IMR-90 (cell line): ENCODE data around the gene PIR. TPM values are rescaled to one million over a fixed set of nuclear protein-coding genes. Genes with fewer than 3 reads are reported as not detected.

Experiments used
- ATAC-seq: fragments of 200-7000 bp; cut with Tn5 transposase; 2 replicates; pipeline ENCODE4 v1.9.1; 2020; ENCODE audit warnings: low read depth, mild to moderate bottlenecking, moderate library complexity
- BruUV-seq: library from RNA; stranded (reverse); fragments of 400-500 nt; replicated peaks from 2 replicates; lab custom pipeline; 2021; lab: Mats Ljungman, UMichigan
- CTCF ChIA-PET: fragments of 300-600 bp; formaldehyde crosslinking; extraction: SDS; loops from one replicate; lab custom pipeline; 2021; ENCODE audit warnings: antibody characterized with exemption; lab: Yijun Ruan, JAX
- POLR2A ChIA-PET: fragments of 300-600 bp; sonication (Branson Sonifier 250); formaldehyde crosslinking; loops from one replicate; lab custom pipeline; 2022; ENCODE audit warnings: antibody characterized with exemption; ENCODE audit not compliant: unreplicated experiment; lab: Charles Lee
- DNase-seq: peaks from one replicate; pipeline ENCODE4 v3.0.0; 2013
- H2AFZ ChIP-seq: replicated peaks from 2 replicates; pipeline ENCODE3; 2013; ENCODE audit warnings: low read length, mild to moderate bottlenecking; ENCODE audit not compliant: poor library complexity
- H2AK5ac ChIP-seq: 2 replicates; pipeline ENCODE4 v1.6.1; 2013; ENCODE audit warnings: low read depth, low read length, inconsistent platforms
- H2AK9ac ChIP-seq: replicated peaks from 2 replicates; pipeline ENCODE3; 2013; ENCODE audit warnings: mild to moderate bottlenecking, low read depth, low read length, moderate library complexity; ENCODE audit not compliant: poor library complexity
- H2BK120ac ChIP-seq: 2 replicates; pipeline ENCODE4 v1.6.1; 2013; ENCODE audit warnings: low read depth, low read length, inconsistent platforms
- H2BK15ac ChIP-seq: 3 replicates; pipeline ENCODE4 v1.6.1; 2013; ENCODE audit warnings: low read depth, low read length, inconsistent platforms
- H2BK20ac ChIP-seq: 2 replicates; pipeline ENCODE4 v1.6.1; 2013; ENCODE audit warnings: low read depth, mild to moderate bottlenecking, inconsistent platforms, low read length, moderate library complexity
- H2BK5ac ChIP-seq: 2 replicates; pipeline ENCODE4 v1.6.1; 2013; ENCODE audit warnings: mild to moderate bottlenecking, low read depth, low read length, inconsistent platforms; ENCODE audit not compliant: poor library complexity, severe bottlenecking
- H3K14ac ChIP-seq: replicated peaks from 2 replicates; pipeline ENCODE4 v1.6.1; 2013; ENCODE audit warnings: low read depth, low read length, inconsistent platforms
- H3K18ac ChIP-seq: 2 replicates; pipeline ENCODE4 v1.6.1; 2013; ENCODE audit warnings: low read depth, low read length, control low read depth
- H3K23ac ChIP-seq: 2 replicates; pipeline ENCODE4 v1.6.1; 2013; ENCODE audit warnings: low read depth, low read length, inconsistent platforms
- H3K27ac ChIP-seq: 2 replicates; pipeline ENCODE4 v1.5.1; 2013; ENCODE audit warnings: mild to moderate bottlenecking, control low read depth, low read length; ENCODE audit not compliant: insufficient read depth
- H3K27me3 ChIP-seq: 2 replicates; pipeline ENCODE4 v1.6.1; 2013; ENCODE audit warnings: low read length; ENCODE audit not compliant: control insufficient read depth, insufficient read depth
- H3K36me3 ChIP-seq: 2 replicates; pipeline ENCODE4 v1.6.1; 2013; ENCODE audit warnings: low read length, mixed read lengths; ENCODE audit not compliant: control insufficient read depth, insufficient read depth
- H3K4ac ChIP-seq: 2 replicates; pipeline ENCODE4 v1.6.1; 2013; ENCODE audit warnings: low read depth, low read length, inconsistent platforms
- H3K4me1 ChIP-seq: 2 replicates; pipeline ENCODE4 v1.6.1; 2013; ENCODE audit warnings: low read length, mixed read lengths; ENCODE audit not compliant: control insufficient read depth, insufficient read depth
- H3K4me2 ChIP-seq: 2 replicates; pipeline ENCODE4 v1.6.1; 2013; ENCODE audit warnings: low read depth, mild to moderate bottlenecking, control low read depth, low read length, moderate library complexity
- H3K4me3 ChIP-seq: 2 replicates; pipeline ENCODE4 v1.5.1; 2013; ENCODE audit warnings: low read depth, mild to moderate bottlenecking, control low read depth, low read length, moderate library complexity; ENCODE audit not compliant: insufficient read depth
- H3K56ac ChIP-seq: 2 replicates; pipeline ENCODE4 v1.6.1; 2013; ENCODE audit warnings: low read length, inconsistent platforms; ENCODE audit not compliant: insufficient read depth; ENCODE audit errors: extremely low read depth
- H3K79me1 ChIP-seq, 2 experiments: 2 replicates each; pipeline ENCODE4 v1.6.1; 2013; ENCODE audit warnings: low read length in 2 of 2, inconsistent platforms in 1 of 2, low read depth in 1 of 2
- H3K9ac ChIP-seq: 2 replicates; pipeline ENCODE4 v1.6.1; 2013; ENCODE audit warnings: low read depth, low read length, control low read depth
- H3K9me1 ChIP-seq: 2 replicates; pipeline ENCODE4 v1.6.1; 2013; ENCODE audit warnings: low read length, inconsistent platforms; ENCODE audit not compliant: insufficient read depth
- H3K9me3 ChIP-seq: 2 replicates; pipeline ENCODE4 v1.6.1; 2013; ENCODE audit warnings: low read length; ENCODE audit not compliant: control insufficient read depth, insufficient read depth
- H4K20me1 ChIP-seq: 2 replicates; pipeline ENCODE4 v1.6.1; 2013; ENCODE audit warnings: low read length, inconsistent platforms; ENCODE audit not compliant: insufficient read depth
- H4K5ac ChIP-seq: 2 replicates; pipeline ENCODE4 v1.6.1; 2013; ENCODE audit warnings: mild to moderate bottlenecking, low read depth, low read length, control low read depth
- H4K8ac ChIP-seq, 2 experiments: 2 replicates each; pipeline ENCODE4 v1.6.1; 2013; ENCODE audit warnings: low read depth in 2 of 2, low read length in 2 of 2, control low read depth in 1 of 2, inconsistent platforms in 1 of 2
- H4K91ac ChIP-seq: 2 replicates; pipeline ENCODE4 v1.6.1; 2013; ENCODE audit warnings: low read depth, low read length, inconsistent platforms; ENCODE audit not compliant: insufficient read depth
- CEBPB ChIP-seq: IDR thresholded peaks from 2 replicates; pipeline ENCODE4 v1.6.1; 2012; ENCODE audit warnings: low read depth, low read length, improper control_type of control experiment
- CHD1 ChIP-seq: IDR thresholded peaks from 2 replicates; pipeline ENCODE4 v1.6.1; 2012; ENCODE audit warnings: low read depth, low read length, improper control_type of control experiment
- ELK1 ChIP-seq: fragments of 150-350 bp; IDR thresholded peaks from 2 replicates; pipeline ENCODE4 v1.6.1; 2016; ENCODE audit warnings: low read depth, mild to moderate bottlenecking, low read length, moderate library complexity, borderline replicate concordance
- FOS ChIP-seq: fragments of 150-350 bp; IDR thresholded peaks from 2 replicates; pipeline ENCODE4 v1.6.1; 2016; ENCODE audit warnings: low read depth, low read length
- MAFK ChIP-seq: IDR thresholded peaks from 2 replicates; pipeline ENCODE4 v1.6.1; 2012; ENCODE audit warnings: low read depth, low read length, improper control_type of control experiment
- MXI1 ChIP-seq: IDR thresholded peaks from 2 replicates; pipeline ENCODE4 v1.6.1; 2012; ENCODE audit warnings: low read depth, mild to moderate bottlenecking, low read length, moderate library complexity, borderline replicate concordance
- NFE2L2 ChIP-seq: fragments of 150-350 bp; IDR thresholded peaks from 2 replicates; pipeline ENCODE4 v1.6.1; 2016; ENCODE audit warnings: low read depth, mild to moderate bottlenecking, low read length
- RAD21 ChIP-seq: IDR thresholded peaks from 2 replicates; pipeline ENCODE4 v1.6.1; 2012; ENCODE audit warnings: low read length, improper control_type of control experiment
- RCOR1 ChIP-seq: IDR thresholded peaks from 2 replicates; pipeline ENCODE4 v1.6.1; 2012; ENCODE audit warnings: mild to moderate bottlenecking, low read length, improper control_type of control experiment; ENCODE audit not compliant: insufficient replicate concordance
- RFX5 ChIP-seq: IDR thresholded peaks from 2 replicates; pipeline ENCODE4 v1.8.0; 2012; ENCODE audit warnings: low read depth, mild to moderate bottlenecking, low read length, moderate library complexity
- SMC3 ChIP-seq: fragments of 150-350 bp; IDR thresholded peaks from 2 replicates; pipeline ENCODE4 v1.6.1; 2016; ENCODE audit warnings: low read depth, mild to moderate bottlenecking, antibody characterized with exemption, low read length, moderate library complexity
- WGBS, 2 experiments: methylation state at CpG; one replicate each; pipeline versions ENCODE4 v1.1.5 to v1.1.7; 2013; ENCODE audit warnings: missing lambda C conversion rate in 2 of 2; ENCODE audit not compliant: insufficient read length in 1 of 2; ENCODE audit errors: extremely low coverage in 2 of 2; 5-methylcytosine and 5-hydroxymethylcytosine counted together
- dilution Hi-C: fragments of 300-500 bp; cut with HindIII; formaldehyde crosslinking; loops from one replicate; pipeline ENCODE4 v1.14.3; 2018; ENCODE audit warnings: low sequenced_read_pairs; ENCODE audit not compliant: unreplicated experiment
- in situ Hi-C: fragments of 300-500 bp; cut with MboI; formaldehyde crosslinking; loops from 3 replicates; pipeline ENCODE4 v1.14.3; 2019; ENCODE audit warnings: low sequenced_read_pairs, inconsistent platforms, mixed read lengths
- intact Hi-C: fragments of 100-400 bp; cut with micrococcal nuclease; formaldehyde crosslinking; loops from 2 replicates; pipeline ENCODE4 v1.10.0; 2022
- polyA plus RNA-seq, 3 experiments: library from polyadenylated mRNA; depleted of rRNA; stranded (reverse); fragments of >200 nt; gene quantifications; 2 replicates each; pipeline ENCODE4 v1.2.3, GENCODE V29; 2012; ENCODE audit warnings: low replicate concordance in 1 of 3
- total RNA-seq: library from RNA; depleted of rRNA; stranded (reverse); fragments of >200 nt; gene quantifications from 2 replicates; pipeline ENCODE4 v1.2.3, GENCODE V29; 2012
- TF ChIP-seq, protein P1 (sequence below): fragments of 150-350 bp; IDR thresholded peaks from 2 replicates; pipeline ENCODE4 v1.6.1; 2017; ENCODE audit warnings: mild to moderate bottlenecking, antibody characterized with exemption, low read length, low read depth
- TF ChIP-seq, protein P2 (sequence below): conservative IDR thresholded peaks from 2 replicates; pipeline ENCODE4 v1.5.1; 2012; ENCODE audit warnings: mild to moderate bottlenecking, low read depth, low read length, improper control_type of control experiment

The PIR gene
- total and polyA plus RNA-seq, 2 of the 4 experiments (the other 2 are of a cell fraction) = 5.7 to 8.7 TPM

DNA sequence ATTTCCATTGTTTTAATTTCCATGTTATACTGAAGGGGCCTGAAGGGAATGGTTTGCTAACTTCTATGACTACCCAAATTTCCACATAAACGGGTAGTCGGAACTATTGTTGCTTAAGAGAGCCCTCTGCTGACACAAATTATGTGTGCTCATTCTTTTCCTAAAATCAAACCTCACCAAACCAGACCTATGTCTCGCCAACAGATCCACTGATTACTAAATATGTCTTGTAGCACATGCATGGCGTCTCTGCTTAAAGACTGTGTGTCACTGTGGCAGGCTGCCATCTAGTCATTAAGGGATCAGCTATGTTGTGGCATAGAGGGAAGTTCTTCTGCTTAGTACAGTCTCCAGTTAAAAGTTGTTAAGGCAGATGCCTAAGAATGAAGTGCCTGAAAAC is 25.1 kb downstream of the PIR start:
- Histone ChIP-seq H3K4me2 (no peak overlapping the region), H4K91ac (no peak overlapping the region), H3K14ac (no peak overlapping the region), H3K56ac (no peak overlapping the region), H3K9ac (no peak overlapping the region), H2BK120ac (no peak overlapping the region), H2BK15ac (no peak overlapping the region), H3K23ac (no peak overlapping the region), H2AK5ac (no peak overlapping the region), H3K79me1 (no peaks in the 10 kb centered on the region), H3K9me1 (no peaks in the 10 kb centered on the region), H2AK9ac (no peak overlapping the region), H3K4me3 (no peak overlapping the region), H3K18ac (no peak overlapping the region), H4K5ac (no peak overlapping the region), H3K27me3 (peaks cover 2% of the 10 kb centered on the region; the same call in 1 of the 2 replicates), H4K8ac (no peak overlapping the region), H3K9me3 (no peaks in the 10 kb centered on the region), H4K20me1 (no peaks in the 10 kb centered on the region), H3K27ac (no peak overlapping the region), H2BK20ac (no peak overlapping the region), H3K36me3 (no peaks in the 10 kb centered on the region), H2AFZ (peak overlapping the region; percentile 68), H3K4ac (no peak overlapping the region), H3K4me1 (peaks cover 2% of the 10 kb centered on the region), H2BK5ac (no peak overlapping the region)
- BruUV-seq = no TSS peak
- in situ Hi-C loops (loop anchor here (5.0 kb wide), 1 partner anchor 121 kb away; no protein-coding TSS in a partner anchor), dilution Hi-C loops (no loop called here), intact Hi-C loops (loop anchor here (1.0 to 5.0 kb wide), 2 partner anchors 66 to 119 kb away; no protein-coding TSS in a partner anchor)
- peak; percentile 67 for DNase-seq
- ChIA-PET CTCF (interaction anchor here (0.7 to 2.1 kb wide), 8 partner anchors 9 to 125 kb away, joined by 3 to 17 read pairs (median 4); no protein-coding TSS in a partner anchor), POLR2A (no interaction called here)
- WGBS, 2 experiments = 0% methylated on average over 2 of the region's 4 CpGs; no CpG with 5 or more reads in 1 of the 2 experiments
- no peak for TF ChIP-seq RFX5
- TF ChIP-seq, protein P1, sequence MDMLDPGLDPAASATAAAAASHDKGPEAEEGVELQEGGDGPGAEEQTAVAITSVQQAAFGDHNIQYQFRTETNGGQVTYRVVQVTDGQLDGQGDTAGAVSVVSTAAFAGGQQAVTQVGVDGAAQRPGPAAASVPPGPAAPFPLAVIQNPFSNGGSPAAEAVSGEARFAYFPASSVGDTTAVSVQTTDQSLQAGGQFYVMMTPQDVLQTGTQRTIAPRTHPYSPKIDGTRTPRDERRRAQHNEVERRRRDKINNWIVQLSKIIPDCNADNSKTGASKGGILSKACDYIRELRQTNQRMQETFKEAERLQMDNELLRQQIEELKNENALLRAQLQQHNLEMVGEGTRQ = no peak
- TF ChIP-seq ELK1 = no peak
- TF ChIP-seq FOS = no peak
- peak; percentile 80 for TF ChIP-seq SMC3
- peak; percentile 44 for TF ChIP-seq CEBPB
- no peak for TF ChIP-seq MAFK
- TF ChIP-seq, protein P2, sequence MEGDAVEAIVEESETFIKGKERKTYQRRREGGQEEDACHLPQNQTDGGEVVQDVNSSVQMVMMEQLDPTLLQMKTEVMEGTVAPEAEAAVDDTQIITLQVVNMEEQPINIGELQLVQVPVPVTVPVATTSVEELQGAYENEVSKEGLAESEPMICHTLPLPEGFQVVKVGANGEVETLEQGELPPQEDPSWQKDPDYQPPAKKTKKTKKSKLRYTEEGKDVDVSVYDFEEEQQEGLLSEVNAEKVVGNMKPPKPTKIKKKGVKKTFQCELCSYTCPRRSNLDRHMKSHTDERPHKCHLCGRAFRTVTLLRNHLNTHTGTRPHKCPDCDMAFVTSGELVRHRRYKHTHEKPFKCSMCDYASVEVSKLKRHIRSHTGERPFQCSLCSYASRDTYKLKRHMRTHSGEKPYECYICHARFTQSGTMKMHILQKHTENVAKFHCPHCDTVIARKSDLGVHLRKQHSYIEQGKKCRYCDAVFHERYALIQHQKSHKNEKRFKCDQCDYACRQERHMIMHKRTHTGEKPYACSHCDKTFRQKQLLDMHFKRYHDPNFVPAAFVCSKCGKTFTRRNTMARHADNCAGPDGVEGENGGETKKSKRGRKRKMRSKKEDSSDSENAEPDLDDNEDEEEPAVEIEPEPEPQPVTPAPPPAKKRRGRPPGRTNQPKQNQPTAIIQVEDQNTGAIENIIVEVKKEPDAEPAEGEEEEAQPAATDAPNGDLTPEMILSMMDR = peak; percentile 64
- TF ChIP-seq RCOR1 = no peak
- peak; percentile 71 for TF ChIP-seq RAD21
- TF ChIP-seq NFE2L2 = no peak
- no peak for TF ChIP-seq MXI1
- no peak for TF ChIP-seq CHD1
- ATAC-seq = peak; percentile 85
